HFFc6 (cell line): ENCODE measurements around the gene GPR157. TPM values are rescaled to one million over a fixed set of nuclear protein-coding genes. Genes with fewer than 3 reads are reported as not detected.

ENCODE experiments used
- DNase-seq: peaks from one replicate; pipeline ENCODE4 v3.0.0-alpha.2; 2018
- H3K27ac Mint-ChIP-seq: 2 replicates; pipeline ENCODE4 v1.8.0; 2020; ENCODE audit warnings: mild to moderate bottlenecking, mixed read lengths
- H3K27me3 Mint-ChIP-seq: 2 replicates; pipeline ENCODE4 v1.8.0; 2021; ENCODE audit warnings: mild to moderate bottlenecking, moderate library complexity, mixed read lengths; ENCODE audit not compliant: insufficient read depth
- H3K36me3 Mint-ChIP-seq: 2 replicates; pipeline ENCODE4 v1.8.0; 2021; ENCODE audit warnings: low read depth, mixed read lengths
- H3K4me1 Mint-ChIP-seq: 2 replicates; pipeline ENCODE4 v1.8.0; 2020; ENCODE audit warnings: low read depth, mixed read lengths
- H3K4me3 Mint-ChIP-seq: 2 replicates; pipeline ENCODE4 v1.8.0; 2020; ENCODE audit warnings: mild to moderate bottlenecking, moderate library complexity, mixed read lengths
- H3K9me3 Mint-ChIP-seq: 2 replicates; pipeline ENCODE4 v1.8.0; 2020; ENCODE audit warnings: mild to moderate bottlenecking, mixed read lengths
- total RNA-seq, 6 experiments: library from RNA; stranded (reverse); fragmentation: NEBNext Ultra II Directional; extraction: Animal tissue kit (Norgen Biotek cat#: 25700); gene quantifications; 2 replicates in 1 of 6; 3 replicates in 5 of 6; pipeline ENCODE4 v1.2.3, GENCODE V29; 2021
- TF ChIP-seq, protein P1 (sequence below): fragments of 200-600 bp; sonication (generic); IDR thresholded peaks from 2 replicates; pipeline ENCODE4 v1.5.0; 2021; ENCODE audit warnings: antibody characterized with exemption, mild to moderate bottlenecking

GPR157 gene
- total RNA-seq, 6 experiments from 2014 or later = 8.2 to 11.1 (median 9.7) TPM

DNA sequence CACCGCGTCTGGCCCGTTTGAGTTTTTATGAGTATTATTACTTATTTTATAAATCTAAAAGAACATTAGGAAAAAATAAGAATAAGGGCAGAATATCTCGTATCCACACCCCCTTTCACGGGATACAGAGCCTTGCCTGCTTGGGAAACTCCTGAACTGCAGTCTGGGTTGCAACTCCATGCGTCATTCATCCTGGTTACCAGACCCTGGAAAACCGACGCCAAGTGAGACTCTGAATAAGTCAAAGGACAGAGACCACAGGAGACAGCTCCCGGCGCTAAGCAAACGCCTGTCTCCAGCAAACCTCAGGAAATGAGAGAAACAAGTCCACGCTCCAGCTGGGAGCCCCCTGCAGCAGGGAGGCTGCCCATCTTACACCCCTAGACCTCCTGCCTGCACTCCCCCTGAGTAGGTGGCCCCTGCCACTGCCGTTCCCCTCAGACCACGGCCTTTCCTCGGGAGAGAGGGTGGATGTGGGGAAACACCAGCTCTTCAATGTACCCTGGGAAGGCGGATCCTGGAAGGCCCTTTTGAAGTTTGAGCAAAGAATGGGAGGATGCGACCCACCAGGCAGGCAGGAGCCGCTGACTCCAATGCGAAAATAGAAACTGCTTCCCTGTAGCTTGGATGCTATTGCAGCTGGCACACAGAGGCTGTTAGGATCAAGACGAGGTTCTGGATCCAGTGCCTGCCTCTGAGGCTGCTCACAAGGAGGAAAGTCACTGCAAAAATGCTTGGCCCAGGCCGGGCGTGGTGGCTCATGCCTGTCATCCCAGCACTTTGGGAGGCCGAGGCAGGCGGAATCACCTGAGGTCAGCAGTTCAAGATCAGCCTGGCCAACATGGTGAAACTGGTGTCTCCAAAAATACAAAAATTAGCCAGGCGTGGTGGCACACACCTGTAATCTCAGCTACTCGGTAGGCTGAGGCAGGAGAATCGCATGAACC, 37.7 kb upstream of the GPR157 start:
- TF ChIP-seq, protein P1, sequence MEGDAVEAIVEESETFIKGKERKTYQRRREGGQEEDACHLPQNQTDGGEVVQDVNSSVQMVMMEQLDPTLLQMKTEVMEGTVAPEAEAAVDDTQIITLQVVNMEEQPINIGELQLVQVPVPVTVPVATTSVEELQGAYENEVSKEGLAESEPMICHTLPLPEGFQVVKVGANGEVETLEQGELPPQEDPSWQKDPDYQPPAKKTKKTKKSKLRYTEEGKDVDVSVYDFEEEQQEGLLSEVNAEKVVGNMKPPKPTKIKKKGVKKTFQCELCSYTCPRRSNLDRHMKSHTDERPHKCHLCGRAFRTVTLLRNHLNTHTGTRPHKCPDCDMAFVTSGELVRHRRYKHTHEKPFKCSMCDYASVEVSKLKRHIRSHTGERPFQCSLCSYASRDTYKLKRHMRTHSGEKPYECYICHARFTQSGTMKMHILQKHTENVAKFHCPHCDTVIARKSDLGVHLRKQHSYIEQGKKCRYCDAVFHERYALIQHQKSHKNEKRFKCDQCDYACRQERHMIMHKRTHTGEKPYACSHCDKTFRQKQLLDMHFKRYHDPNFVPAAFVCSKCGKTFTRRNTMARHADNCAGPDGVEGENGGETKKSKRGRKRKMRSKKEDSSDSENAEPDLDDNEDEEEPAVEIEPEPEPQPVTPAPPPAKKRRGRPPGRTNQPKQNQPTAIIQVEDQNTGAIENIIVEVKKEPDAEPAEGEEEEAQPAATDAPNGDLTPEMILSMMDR = no peak
- Mint-ChIP-seq H3K9me3 (no peaks in the 10 kb centered on the region), H3K27me3 (peaks cover 1% of the 10 kb centered on the region), H3K27ac (no peak overlapping the region), H3K4me3 (no peak overlapping the region), H3K4me1 (peaks cover 66% of the 10 kb centered on the region), H3K36me3 (peaks cover 20% of the 10 kb centered on the region)
- DNase-seq = no peak

DNA sequence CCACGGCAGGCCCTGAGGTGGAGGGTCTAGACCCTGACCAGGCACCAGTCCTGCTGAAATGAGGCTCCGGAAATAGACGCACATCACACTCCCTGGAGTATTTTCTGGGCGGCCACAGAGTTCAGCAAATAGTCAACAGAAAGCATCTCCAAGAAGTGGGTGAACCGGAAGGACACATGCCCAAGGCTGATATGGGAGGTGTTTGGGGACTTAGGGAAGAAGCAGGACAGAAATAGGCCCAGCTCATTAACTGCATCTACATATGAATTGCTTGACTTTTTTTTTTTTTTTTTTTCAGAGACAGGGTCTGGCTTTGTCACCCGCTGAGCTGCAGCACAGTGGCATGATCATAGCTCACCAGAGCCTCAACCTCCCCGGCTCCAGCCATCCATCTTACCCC, 36.5 kb upstream of the GPR157 start:
- peaks cover 3% of the 10 kb centered on the region for H3K27me3 Mint-ChIP-seq
- peaks cover 62% of the 10 kb centered on the region for H3K4me1 Mint-ChIP-seq
- TF ChIP-seq, protein P1 = no peak
- peak overlapping the region; percentile 97; the same call in 1 of the 2 replicates for H3K27ac Mint-ChIP-seq
- peaks cover 15% of the 10 kb centered on the region; the same call in 1 of the 2 replicates for H3K36me3 Mint-ChIP-seq
- no peak overlapping the region; the same call in 1 of the 2 replicates for H3K4me3 Mint-ChIP-seq
- DNase-seq = no peak
- no peaks in the 10 kb centered on the region for H3K9me3 Mint-ChIP-seq

DNA sequence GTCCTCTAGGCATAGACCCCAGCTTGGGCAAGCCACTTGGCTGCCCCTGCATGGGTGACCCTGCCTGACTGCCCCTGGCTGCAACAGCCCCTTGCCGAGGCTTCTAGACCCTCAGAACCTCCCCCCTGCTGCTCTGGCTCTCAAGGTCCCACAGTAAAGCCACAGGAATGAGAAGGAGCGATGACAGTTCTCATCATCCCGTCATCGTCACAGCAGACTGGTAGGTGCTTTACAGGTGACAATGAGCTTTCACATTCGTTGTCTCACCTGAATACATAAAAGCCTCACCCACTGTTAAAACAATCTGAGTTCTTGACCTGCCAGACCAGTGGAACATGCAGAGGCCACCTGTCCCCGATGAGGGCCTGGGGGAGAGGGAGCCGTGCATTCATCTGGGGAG, 36.0 kb upstream of the GPR157 start:
- TF ChIP-seq, protein P1 = no peak
- DNase-seq = no peak
- peaks cover 3% of the 10 kb centered on the region for H3K27me3 Mint-ChIP-seq
- no peaks in the 10 kb centered on the region for H3K9me3 Mint-ChIP-seq
- peak overlapping the region; percentile 80; the same call in 1 of the 2 replicates for H3K4me3 Mint-ChIP-seq
- peak overlapping the region; percentile 97 for H3K27ac Mint-ChIP-seq
- peaks cover 14% of the 10 kb centered on the region; the same call in 1 of the 2 replicates for H3K36me3 Mint-ChIP-seq
- H3K4me1 Mint-ChIP-seq = peaks cover 60% of the 10 kb centered on the region

DNA sequence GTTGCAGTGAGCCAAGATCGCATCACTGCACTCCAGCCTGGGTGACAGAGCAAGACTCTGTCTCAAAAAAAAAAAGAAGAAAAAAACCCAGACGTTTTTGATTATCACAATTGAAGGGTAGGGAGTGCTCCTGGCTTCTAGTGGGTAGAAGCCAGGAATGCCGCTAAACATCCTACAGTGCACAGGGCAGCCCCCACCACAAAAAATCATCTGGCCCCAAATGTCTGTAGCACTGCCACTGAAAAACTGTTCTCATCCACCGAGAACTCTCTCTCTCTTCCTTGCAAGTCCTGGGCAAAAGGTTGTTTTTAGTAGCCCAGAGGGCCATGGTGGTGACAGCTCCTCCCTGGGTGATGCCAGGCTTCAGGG, 35.6 kb upstream of the GPR157 start:
- Mint-ChIP-seq H3K4me1 (peaks cover 56% of the 10 kb centered on the region), H3K36me3 (peaks cover 10% of the 10 kb centered on the region; the same call in 1 of the 2 replicates), H3K27me3 (peaks cover 4% of the 10 kb centered on the region), H3K27ac (peak overlapping the region; percentile 97), H3K4me3 (peak overlapping the region; percentile 80), H3K9me3 (no peaks in the 10 kb centered on the region)
- TF ChIP-seq, protein P1 = no peak
- no peak for DNase-seq

DNA sequence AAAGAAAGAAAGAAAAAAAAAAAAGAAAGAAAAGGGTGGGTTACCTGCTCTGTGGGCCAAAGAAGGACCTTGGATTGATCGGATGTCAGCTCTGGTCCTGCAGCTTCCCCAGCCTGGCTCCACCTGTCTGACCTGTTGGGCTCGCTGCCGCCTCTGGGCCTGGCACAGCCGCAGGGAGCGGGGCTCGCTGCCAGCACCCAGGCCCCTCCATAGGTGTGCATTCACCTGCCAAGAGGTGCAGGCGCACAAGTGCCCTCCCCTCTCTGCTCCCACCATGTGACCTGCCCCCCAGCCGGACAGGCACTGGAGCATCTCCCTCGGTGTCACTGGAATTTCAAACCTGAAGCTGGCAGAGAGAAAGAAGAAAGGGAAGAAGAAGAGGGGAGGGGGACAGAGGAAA, 33.1 kb upstream of the GPR157 start:
- peak overlapping the region; percentile 97 for H3K27ac Mint-ChIP-seq
- no peaks in the 10 kb centered on the region for H3K9me3 Mint-ChIP-seq

More for the DNA sequence above, 33.1 kb upstream of the GPR157 start:
- peaks cover 6% of the 10 kb centered on the region; the same call in 1 of the 2 replicates for H3K27me3 Mint-ChIP-seq
- DNase-seq = no peak
- TF ChIP-seq, protein P1 = no peak
- H3K4me1 Mint-ChIP-seq = peaks cover 50% of the 10 kb centered on the region
- peaks cover 5% of the 10 kb centered on the region; the same call in 1 of the 2 replicates for H3K36me3 Mint-ChIP-seq
- no peak overlapping the region for H3K4me3 Mint-ChIP-seq
